ENCODE data around the gene STRADA.

DNA sequence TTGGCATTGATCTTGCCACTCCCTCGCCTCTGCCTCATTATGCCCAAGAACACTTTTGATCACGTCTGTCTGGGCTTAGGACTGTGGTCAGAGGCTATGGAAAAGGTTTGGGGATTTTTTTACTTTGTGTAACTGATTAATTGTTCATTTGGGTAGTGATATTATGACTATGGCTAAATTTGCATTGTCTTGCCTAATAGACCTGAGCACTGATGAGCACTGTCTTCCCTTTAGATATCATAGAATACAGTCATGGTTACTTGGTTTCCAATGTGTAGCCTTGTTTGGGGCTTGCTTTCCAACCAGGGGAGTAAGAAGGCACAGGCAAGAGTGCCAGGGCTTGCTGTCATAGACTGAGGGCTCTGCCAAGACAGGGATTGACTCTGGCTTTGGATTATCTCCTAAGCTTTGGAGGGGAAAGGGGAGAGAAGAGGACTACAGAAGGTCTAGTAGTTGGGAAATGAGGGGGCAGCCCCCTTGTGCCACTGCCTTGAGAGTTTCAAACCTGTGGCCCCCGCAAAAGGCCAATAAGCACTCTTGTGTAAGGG, 55.4 kb downstream of the STRADA start:
- TF ChIP-seq, protein P1, sequence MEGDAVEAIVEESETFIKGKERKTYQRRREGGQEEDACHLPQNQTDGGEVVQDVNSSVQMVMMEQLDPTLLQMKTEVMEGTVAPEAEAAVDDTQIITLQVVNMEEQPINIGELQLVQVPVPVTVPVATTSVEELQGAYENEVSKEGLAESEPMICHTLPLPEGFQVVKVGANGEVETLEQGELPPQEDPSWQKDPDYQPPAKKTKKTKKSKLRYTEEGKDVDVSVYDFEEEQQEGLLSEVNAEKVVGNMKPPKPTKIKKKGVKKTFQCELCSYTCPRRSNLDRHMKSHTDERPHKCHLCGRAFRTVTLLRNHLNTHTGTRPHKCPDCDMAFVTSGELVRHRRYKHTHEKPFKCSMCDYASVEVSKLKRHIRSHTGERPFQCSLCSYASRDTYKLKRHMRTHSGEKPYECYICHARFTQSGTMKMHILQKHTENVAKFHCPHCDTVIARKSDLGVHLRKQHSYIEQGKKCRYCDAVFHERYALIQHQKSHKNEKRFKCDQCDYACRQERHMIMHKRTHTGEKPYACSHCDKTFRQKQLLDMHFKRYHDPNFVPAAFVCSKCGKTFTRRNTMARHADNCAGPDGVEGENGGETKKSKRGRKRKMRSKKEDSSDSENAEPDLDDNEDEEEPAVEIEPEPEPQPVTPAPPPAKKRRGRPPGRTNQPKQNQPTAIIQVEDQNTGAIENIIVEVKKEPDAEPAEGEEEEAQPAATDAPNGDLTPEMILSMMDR (conservative IDR thresholded peaks at IDR 0.05): no peak
- TF ChIP-seq ZFX (IDR thresholded peaks at IDR 0.05): no peak

Data from C4-2B (cell line).